Measurements from ENCODE around the gene CRTAC1.

DNA sequence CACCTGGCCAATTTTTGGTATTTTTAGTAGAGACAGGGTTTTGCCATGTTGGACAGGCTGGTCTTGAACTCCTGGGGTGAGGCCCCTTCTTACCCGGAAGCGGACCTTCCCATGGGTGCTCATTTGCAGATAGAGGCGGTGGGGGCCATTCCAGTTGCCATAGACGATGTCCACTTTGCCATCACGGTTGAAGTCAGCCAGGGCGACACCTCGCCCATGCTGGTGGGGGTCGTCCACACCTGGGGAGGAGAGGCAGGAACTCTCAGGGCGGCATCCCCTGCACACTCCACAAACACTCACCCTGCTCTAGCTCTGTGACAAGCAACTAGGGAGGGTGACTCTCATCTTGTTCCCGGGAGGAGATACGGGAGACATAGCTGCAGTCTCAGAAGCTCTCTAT lies 125.8 kb downstream of the CRTAC1 start:
- TF ChIP-seq POLR2AphosphoS5 (IDR thresholded peaks at IDR 0.05) (no peak), POLR2A (IDR thresholded peaks at IDR 0.05) (no peak)
- TF ChIP-seq, protein P1, sequence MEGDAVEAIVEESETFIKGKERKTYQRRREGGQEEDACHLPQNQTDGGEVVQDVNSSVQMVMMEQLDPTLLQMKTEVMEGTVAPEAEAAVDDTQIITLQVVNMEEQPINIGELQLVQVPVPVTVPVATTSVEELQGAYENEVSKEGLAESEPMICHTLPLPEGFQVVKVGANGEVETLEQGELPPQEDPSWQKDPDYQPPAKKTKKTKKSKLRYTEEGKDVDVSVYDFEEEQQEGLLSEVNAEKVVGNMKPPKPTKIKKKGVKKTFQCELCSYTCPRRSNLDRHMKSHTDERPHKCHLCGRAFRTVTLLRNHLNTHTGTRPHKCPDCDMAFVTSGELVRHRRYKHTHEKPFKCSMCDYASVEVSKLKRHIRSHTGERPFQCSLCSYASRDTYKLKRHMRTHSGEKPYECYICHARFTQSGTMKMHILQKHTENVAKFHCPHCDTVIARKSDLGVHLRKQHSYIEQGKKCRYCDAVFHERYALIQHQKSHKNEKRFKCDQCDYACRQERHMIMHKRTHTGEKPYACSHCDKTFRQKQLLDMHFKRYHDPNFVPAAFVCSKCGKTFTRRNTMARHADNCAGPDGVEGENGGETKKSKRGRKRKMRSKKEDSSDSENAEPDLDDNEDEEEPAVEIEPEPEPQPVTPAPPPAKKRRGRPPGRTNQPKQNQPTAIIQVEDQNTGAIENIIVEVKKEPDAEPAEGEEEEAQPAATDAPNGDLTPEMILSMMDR (IDR thresholded peaks at IDR 0.05 in 8 of 11, conservative IDR thresholded peaks at IDR 0.05 in 3 of 11), result no peak

Data from spleen (tissue), 7 donors.